Fibroblast of the aortic adventitia (primary cell): ENCODE data around the gene TNK1. TPM values are rescaled to one million over a fixed set of nuclear protein-coding genes. Genes with fewer than 3 reads are reported as not detected.

Source experiments
- DNase-seq: peaks from one replicate; pipeline ENCODE4 v3.0.0-alpha.2; 2010; ENCODE audit warnings: low read depth
- H3K4me3 ChIP-seq: 2 replicates; pipeline ENCODE4 v1.5.1; 2011; ENCODE audit warnings: low read depth, mild to moderate bottlenecking, control low read depth, low read length, moderate library complexity
- total RNA-seq: library from RNA; depleted of rRNA; stranded (reverse); fragments of >200 nt; gene quantifications from 2 replicates; pipeline ENCODE4 v1.2.3, GENCODE V29; 2012; ENCODE audit warnings: low replicate concordance
- TF ChIP-seq, protein P1 (sequence below): IDR thresholded peaks from 2 replicates; pipeline ENCODE4 v1.5.1; 2011; ENCODE audit warnings: mild to moderate bottlenecking, low read length, control low read depth, inconsistent platforms; ENCODE audit not compliant: insufficient read depth

TNK1 gene
- total RNA-seq, 1 donor = under 0.01 TPM

DNA sequence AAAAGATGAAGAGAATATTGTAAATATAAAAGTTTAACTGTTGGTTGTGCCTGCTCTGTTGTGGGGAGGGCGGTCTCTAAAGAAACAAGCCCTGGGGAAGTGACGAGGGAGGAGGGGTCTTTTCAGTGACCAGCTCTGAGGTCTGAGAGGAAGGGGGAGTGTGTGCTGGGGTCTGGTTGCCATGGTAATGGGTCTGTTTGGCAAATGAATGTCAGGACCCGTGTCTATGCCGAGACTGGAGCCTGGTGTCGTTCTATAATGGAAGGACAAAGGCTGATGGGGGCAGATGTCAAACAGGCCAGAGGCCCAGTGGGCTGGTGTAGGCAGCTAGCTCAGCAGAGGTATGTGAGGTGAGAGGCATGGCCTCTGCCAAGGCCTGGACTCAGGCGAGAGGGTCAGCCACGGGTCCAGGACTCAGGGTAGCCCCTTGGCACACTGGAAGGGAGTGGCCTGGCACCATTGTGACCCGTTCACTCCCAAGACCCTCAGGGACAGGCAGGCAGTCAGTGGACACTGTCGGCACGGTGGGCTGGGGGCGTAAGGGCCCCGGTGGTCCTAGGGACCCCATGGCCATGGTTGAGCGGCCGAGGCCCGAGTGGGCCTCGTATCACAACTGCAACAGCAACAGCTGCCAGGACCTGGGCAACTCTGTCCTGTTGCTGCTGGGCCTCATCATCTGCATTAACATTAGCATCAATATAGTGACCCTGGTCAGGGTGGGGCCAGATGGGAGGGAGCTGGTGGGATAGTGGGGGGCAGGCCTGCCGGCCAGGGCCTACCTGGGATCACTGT is 39.1 kb downstream of the TNK1 start, which contains the start of gene SPEM1:
TSS of gene SPEM1 (plus strand) at position 506 of the 792 bp plus-strand sequence. CDS start at position 567, 61 bp downstream.
- DNase-seq = no peak
- H3K4me3 ChIP-seq = no peak within 1 kb of the TSS
- TF ChIP-seq, protein P1, sequence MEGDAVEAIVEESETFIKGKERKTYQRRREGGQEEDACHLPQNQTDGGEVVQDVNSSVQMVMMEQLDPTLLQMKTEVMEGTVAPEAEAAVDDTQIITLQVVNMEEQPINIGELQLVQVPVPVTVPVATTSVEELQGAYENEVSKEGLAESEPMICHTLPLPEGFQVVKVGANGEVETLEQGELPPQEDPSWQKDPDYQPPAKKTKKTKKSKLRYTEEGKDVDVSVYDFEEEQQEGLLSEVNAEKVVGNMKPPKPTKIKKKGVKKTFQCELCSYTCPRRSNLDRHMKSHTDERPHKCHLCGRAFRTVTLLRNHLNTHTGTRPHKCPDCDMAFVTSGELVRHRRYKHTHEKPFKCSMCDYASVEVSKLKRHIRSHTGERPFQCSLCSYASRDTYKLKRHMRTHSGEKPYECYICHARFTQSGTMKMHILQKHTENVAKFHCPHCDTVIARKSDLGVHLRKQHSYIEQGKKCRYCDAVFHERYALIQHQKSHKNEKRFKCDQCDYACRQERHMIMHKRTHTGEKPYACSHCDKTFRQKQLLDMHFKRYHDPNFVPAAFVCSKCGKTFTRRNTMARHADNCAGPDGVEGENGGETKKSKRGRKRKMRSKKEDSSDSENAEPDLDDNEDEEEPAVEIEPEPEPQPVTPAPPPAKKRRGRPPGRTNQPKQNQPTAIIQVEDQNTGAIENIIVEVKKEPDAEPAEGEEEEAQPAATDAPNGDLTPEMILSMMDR = no peak

DNA sequence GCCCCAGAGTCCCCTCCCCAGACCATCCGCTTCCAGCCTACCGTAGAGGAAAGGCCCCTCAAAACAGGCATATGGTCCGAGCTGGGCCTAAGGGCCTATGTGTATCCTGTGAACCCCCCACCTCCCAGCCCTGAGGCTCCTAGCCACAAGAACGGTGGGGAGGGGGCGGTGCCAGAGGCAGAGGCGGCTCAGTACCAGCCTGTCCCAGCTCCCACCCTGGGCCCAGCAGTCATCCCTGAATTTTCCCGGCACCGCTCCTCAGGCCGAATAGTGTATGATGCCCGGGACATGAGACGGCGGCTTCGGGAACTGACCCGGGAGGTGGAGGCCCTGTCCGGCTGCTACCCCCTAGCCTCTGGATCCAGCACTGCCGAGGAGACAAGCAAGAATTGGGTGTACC is 40.3 kb downstream of the TNK1 start:
- TF ChIP-seq, protein P1 = no peak
- no peak for DNase-seq
- H3K4me3 ChIP-seq = no peak overlapping the region

DNA sequence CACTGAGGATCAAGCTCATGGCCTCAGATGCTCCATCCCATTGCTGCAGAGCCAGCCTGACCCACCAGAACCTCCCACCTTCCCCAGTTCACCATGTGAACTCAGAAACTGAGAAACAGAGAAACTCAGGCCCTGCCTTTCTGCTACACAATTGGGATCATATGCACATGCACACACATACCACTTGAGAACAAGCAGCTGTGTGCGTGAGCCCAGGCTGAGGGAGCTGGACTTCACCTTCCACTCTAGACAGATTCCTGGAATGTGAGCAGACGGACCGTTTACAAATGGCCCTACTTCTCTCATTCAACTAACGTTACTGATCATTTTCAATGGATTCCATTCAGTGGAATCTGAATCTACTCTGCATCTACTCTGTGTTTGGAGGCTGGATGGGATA is 42.8 kb downstream of the TNK1 start:
- DNase-seq = no peak
- TF ChIP-seq, protein P1 = no peak
- H3K4me3 ChIP-seq = no peak overlapping the region

DNA sequence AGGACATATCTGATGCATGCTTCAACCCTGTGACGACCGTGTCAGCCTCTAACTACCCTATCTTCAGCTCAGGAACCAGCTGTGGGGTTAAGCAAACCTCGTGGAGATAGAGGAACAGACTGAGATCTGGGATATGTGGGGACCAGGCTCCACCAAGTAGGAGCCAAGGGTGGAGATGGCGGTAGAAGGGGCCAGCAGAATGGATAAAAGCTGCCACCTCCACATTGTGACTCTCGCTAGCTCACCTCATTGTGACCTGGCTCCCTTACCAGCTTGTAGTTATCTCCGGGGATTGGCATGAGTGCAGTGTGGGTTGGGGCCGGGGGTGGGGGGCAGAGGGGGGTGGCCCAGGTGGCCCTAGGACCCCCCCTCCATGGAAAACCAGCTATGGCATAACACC is 44.4 kb downstream of the TNK1 start, which contains the start of gene SPEM2:
TSS of gene SPEM2 (plus strand) at position 301 of the 400 bp plus-strand sequence. CDS start at position 374, 73 bp downstream.
- TF ChIP-seq, protein P1 = no peak
- no peak within 1 kb of the TSS for H3K4me3 ChIP-seq
- DNase-seq = no peak

DNA sequence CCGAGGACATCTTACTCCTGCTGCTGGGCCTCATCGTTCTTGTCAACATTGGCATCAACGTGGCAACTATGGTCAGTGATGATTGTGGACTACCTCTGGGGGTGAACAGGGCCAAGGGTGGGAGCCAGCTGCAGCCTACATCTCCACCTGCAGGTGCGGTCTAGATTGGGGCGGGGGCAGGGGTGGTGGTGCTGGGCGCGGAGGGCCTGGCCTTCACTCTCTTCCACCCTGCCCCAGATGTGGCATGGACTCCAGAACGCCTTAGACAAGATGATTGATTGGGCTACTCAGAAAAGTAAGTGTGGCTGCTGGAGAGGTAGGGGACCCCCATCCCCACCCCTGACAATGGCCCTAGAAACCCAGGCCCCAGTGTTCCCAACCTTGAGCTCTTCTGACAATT is 44.9 kb downstream of the TNK1 start:
- no peak for DNase-seq
- no peak overlapping the region for H3K4me3 ChIP-seq
- TF ChIP-seq, protein P1 = no peak

DNA sequence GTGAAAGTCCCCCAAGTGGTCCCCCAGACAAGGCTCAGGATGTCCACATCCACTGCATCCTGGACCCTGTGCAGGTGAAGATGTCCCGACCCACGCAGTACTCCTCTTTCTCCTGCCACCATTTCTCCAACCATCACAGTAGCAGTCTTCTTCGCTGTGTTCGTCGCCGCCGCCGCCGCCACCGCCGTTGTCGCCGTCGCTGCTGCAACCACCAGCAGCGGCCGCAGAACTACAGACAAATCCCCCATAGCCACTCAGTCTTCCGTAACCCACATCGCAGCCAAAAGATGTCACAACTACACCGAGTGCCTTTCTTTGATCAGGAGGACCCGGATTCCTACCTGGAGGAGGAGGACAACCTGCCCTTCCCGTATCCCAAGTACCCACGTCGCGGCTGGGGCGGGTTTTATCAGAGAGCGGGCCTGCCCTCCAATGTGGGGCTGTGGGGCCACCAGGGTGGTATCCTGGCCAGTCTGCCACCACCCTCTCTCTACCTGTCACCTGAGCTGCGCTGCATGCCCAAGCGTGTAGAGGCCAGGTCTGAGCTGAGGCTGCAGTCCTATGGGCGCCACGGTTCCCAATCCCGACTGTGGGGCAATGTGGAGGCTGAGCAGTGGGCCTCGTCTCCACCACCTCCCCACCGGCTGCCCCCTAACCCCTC is 45.4 kb downstream of the TNK1 start:
- H3K4me3 ChIP-seq = no peak overlapping the region
- TF ChIP-seq, protein P1 = no peak
- DNase-seq = no peak
